ENCODE results near the gene COQ4.

The COQ4 gene

DNA sequence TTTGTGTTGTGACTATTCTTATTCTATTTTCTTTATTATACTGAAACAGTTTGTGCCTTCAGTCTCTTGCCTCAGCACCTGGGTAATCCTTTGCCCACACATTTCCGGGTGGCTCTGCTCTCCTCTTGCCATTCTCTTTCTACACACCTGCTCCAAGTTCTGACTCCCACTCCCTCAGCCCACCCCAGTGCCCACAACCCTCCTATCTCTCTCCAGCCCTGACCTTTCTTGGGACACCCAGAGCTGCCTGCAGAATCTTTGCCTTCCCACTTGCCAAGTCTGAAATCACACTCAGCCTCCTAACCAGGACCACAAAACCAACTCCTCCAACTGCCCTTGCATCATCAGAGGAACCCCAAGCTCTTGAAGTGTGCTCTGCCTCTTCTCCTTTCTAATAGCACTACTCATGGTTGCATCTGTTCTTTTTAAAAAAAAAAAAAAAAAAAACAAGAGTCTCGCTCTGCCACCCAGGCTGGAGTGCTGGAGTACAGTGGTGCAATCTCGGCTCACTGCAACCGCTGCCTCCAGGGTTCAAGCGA, 42.5 kb upstream of the COQ4 start:
- no peak overlapping the region for H2BK5ac ChIP-seq (ENCODE audit: low read length)
- no peaks in the 10 kb centered on the region for H3K9me3 ChIP-seq (replicated peaks in 1 of 2; ENCODE audit: control insufficient read depth in 2 of 2, insufficient read depth in 1 of 2, low read depth in 1 of 2, low read length in 2 of 2)
- no peak overlapping the region for H4K91ac ChIP-seq (ENCODE audit: low read depth, low read length, poor library complexity)
- peaks cover 0 to under 1% (median 0%) of the 10 kb centered on the region in 3 experiments for H3K27me3 ChIP-seq (ENCODE audit: control insufficient read depth in 3 of 3, insufficient read depth in 3 of 3, low read depth in 1 of 3, low read length in 3 of 3)
- no peak overlapping the region for H2AK5ac ChIP-seq (ENCODE audit: low read depth, low read length)
- H3K27ac ChIP-seq (replicated peaks; ENCODE audit: low read length) = no peak overlapping the region
- no CpG with 5 or more reads among the region's 5 CpGs for WGBS, 2 donors (ENCODE audit: extremely low coverage in 2 of 2, insufficient read length in 2 of 2, insufficient replicate concordance in 1 of 2)
- H3K4me3 ChIP-seq (ENCODE audit: low read length in 2 of 2) = no peak overlapping the region
- no peak overlapping the region for H3K18ac ChIP-seq (ENCODE audit: low read length)
- peaks cover 0 to under 1% of the 10 kb centered on the region in 2 donors for H3K36me3 ChIP-seq (replicated peaks in 1 of 2; ENCODE audit: control insufficient read depth in 2 of 2, insufficient read depth in 2 of 2, low read length in 2 of 2)
- H2BK12ac ChIP-seq (ENCODE audit: low read length) = no peak overlapping the region
- H4K8ac ChIP-seq (ENCODE audit: low read depth, low read length) = no peak overlapping the region
- no peak overlapping the region for H3K4me2 ChIP-seq (ENCODE audit: insufficient read depth, low read length, poor library complexity, severe bottlenecking)
- no peak overlapping the region for H2AFZ ChIP-seq (ENCODE audit: low read length)
- peaks cover 2% of the 10 kb centered on the region for H3K79me1 ChIP-seq (ENCODE audit: low read depth, low read length)
- no peak for DNase-seq (ENCODE audit: low spot score)
- no peak overlapping the region for H3K23ac ChIP-seq (ENCODE audit: low read depth, low read length, poor library complexity)
- no peak overlapping the region for H3K14ac ChIP-seq (ENCODE audit: low read length)
- H3K4ac ChIP-seq (ENCODE audit: low read length) = no peak overlapping the region
- H3K4me1 ChIP-seq (ENCODE audit: control insufficient read depth in 2 of 2, insufficient read depth in 1 of 2, low read depth in 1 of 2, low read length in 2 of 2) = peaks cover 3 to 4% of the 10 kb centered on the region in 2 donors
- no peak overlapping the region for H3K9ac ChIP-seq (ENCODE audit: low read depth, low read length, poor library complexity)
- H2BK15ac ChIP-seq (ENCODE audit: low read length) = no peak overlapping the region
- no peak overlapping the region for H2BK120ac ChIP-seq (ENCODE audit: low read depth, low read length)

DNA sequence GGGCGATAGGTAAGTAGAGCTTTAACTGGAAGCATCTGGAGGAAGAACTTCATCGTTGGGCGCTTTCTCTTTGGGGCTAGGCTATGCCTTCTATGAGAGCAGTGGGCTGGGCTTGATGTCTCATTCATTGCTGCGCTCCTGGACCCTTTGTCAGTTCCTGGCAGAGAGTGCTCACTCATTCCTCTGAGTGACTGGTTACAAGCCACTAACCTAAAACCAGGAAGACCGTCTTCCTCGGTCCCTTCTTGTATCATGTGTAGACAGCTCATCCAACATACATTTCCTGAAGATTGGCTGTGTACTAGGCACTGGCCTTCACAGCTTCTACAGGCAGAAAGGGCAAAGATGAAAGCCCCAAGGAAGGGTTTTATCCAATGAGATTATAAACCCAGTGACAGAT, 40.1 kb upstream of the COQ4 start:
- H3K27me3 ChIP-seq (ENCODE audit: control insufficient read depth in 3 of 3, insufficient read depth in 3 of 3, low read depth in 1 of 3, low read length in 3 of 3) = no peaks in the 10 kb centered on the region
- no CpG with 5 or more reads among the region's 6 CpGs for WGBS, 2 donors (ENCODE audit: extremely low coverage in 2 of 2, insufficient read length in 2 of 2, insufficient replicate concordance in 1 of 2)

DNA sequence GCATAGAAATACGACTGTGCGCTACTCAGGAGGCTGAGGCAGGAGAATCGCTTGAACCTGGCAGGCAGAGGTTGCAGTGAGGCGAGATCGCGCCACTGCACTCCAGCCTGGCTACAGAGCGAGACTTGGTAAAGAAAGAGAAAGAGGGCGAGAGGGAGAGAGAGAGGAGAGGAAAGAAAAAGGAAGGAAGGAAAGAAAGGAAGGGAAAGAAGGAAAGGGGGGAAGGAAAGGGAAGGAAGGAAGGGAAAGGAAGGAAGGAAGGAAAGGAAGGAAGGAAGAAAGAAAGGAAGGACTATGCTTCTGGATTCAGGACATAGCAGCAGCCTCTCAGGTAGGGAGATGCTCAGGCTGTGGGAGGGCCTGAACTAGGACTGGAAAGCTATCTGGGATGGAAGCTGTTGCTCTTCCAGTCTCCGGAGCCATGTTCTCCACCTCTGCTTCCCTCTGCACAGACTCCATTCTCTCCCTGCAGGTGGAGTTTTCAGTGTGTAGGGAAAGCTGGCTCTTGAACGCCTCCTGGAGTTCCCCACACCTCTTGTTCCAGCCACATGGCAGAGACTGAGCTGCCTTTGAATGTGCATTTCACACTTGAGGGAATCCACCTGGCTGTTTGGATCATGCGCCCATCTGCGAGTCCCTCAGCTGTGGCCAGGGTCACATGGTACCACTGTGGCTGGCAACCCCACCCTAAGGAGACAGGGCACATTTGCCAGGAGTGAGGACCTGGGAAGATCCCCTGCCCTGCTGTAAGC, 37.4 kb upstream of the COQ4 start:
- peak overlapping the region; percentile 81 for H3K23ac ChIP-seq (ENCODE audit: low read depth, low read length, poor library complexity)
- H4K8ac ChIP-seq (ENCODE audit: low read depth, low read length) = no peak overlapping the region
- H3K18ac ChIP-seq (ENCODE audit: low read length) = no peak overlapping the region
- H2BK15ac ChIP-seq (ENCODE audit: low read length) = no peak overlapping the region
- peak overlapping the region; percentile 30 for H3K9ac ChIP-seq (ENCODE audit: low read depth, low read length, poor library complexity)
- H3K9me3 ChIP-seq (replicated peaks in 1 of 2; ENCODE audit: control insufficient read depth in 2 of 2, insufficient read depth in 1 of 2, low read depth in 1 of 2, low read length in 2 of 2) = no peaks in the 10 kb centered on the region
- H4K91ac ChIP-seq (ENCODE audit: low read depth, low read length, poor library complexity) = no peak overlapping the region
- no peaks in the 10 kb centered on the region for H3K27me3 ChIP-seq (ENCODE audit: control insufficient read depth in 3 of 3, insufficient read depth in 3 of 3, low read depth in 1 of 3, low read length in 3 of 3)
- no peaks in the 10 kb centered on the region for H3K4me1 ChIP-seq (ENCODE audit: control insufficient read depth in 2 of 2, insufficient read depth in 1 of 2, low read depth in 1 of 2, low read length in 2 of 2)
- no peak overlapping the region for H2BK12ac ChIP-seq (ENCODE audit: low read length)
- H3K4me2 ChIP-seq (ENCODE audit: insufficient read depth, low read length, poor library complexity, severe bottlenecking) = no peak overlapping the region
- H3K4ac ChIP-seq (ENCODE audit: low read length) = no peak overlapping the region
- H3K4me3 ChIP-seq (ENCODE audit: low read length in 2 of 2) = no peak overlapping the region
- no peak overlapping the region for H3K14ac ChIP-seq (ENCODE audit: low read length)
- no peak overlapping the region for H2BK120ac ChIP-seq (ENCODE audit: low read depth, low read length)
- H2AK5ac ChIP-seq (ENCODE audit: low read depth, low read length) = no peak overlapping the region
- H2BK5ac ChIP-seq (ENCODE audit: low read length) = no peak overlapping the region
- no peaks in the 10 kb centered on the region for H3K79me1 ChIP-seq (ENCODE audit: low read depth, low read length)
- no peak for DNase-seq (ENCODE audit: low spot score)
- no peak overlapping the region for H3K27ac ChIP-seq (replicated peaks; ENCODE audit: low read length)
- no peak overlapping the region for H2AFZ ChIP-seq (ENCODE audit: low read length)
- WGBS, 2 donors (ENCODE audit: extremely low coverage in 2 of 2, insufficient read length in 2 of 2, insufficient replicate concordance in 1 of 2) = no CpG with 5 or more reads among the region's 12 CpGs
- H3K36me3 ChIP-seq (replicated peaks in 1 of 2; ENCODE audit: control insufficient read depth in 2 of 2, insufficient read depth in 2 of 2, low read length in 2 of 2) = peaks cover 6 to 30% of the 10 kb centered on the region in 2 donors

More for the DNA sequence above, 40.1 kb upstream of the COQ4 start:
- no peak overlapping the region for H2BK12ac ChIP-seq (ENCODE audit: low read length)
- H3K18ac ChIP-seq (ENCODE audit: low read length) = no peak overlapping the region
- no peak overlapping the region for H3K4me3 ChIP-seq (ENCODE audit: low read length in 2 of 2)
- no peak overlapping the region for H3K9ac ChIP-seq (ENCODE audit: low read depth, low read length, poor library complexity)
- no peak overlapping the region for H4K91ac ChIP-seq (ENCODE audit: low read depth, low read length, poor library complexity)
- no peak overlapping the region for H2BK15ac ChIP-seq (ENCODE audit: low read length)
- H3K4me1 ChIP-seq (ENCODE audit: control insufficient read depth in 2 of 2, insufficient read depth in 1 of 2, low read depth in 1 of 2, low read length in 2 of 2) = no peaks in the 10 kb centered on the region
- no peak overlapping the region for H2BK5ac ChIP-seq (ENCODE audit: low read length)
- H3K4me2 ChIP-seq (ENCODE audit: insufficient read depth, low read length, poor library complexity, severe bottlenecking) = no peak overlapping the region
- no peak overlapping the region for H3K4ac ChIP-seq (ENCODE audit: low read length)
- no peak overlapping the region for H2AFZ ChIP-seq (ENCODE audit: low read length)
- H2AK5ac ChIP-seq (ENCODE audit: low read depth, low read length) = no peak overlapping the region
- no peak overlapping the region for H3K14ac ChIP-seq (ENCODE audit: low read length)
- no peak for DNase-seq (ENCODE audit: low spot score)
- H2BK120ac ChIP-seq (ENCODE audit: low read depth, low read length) = no peak overlapping the region
- H3K79me1 ChIP-seq (ENCODE audit: low read depth, low read length) = no peaks in the 10 kb centered on the region
- peaks cover 6 to 15% of the 10 kb centered on the region in 2 donors for H3K36me3 ChIP-seq (replicated peaks in 1 of 2; ENCODE audit: control insufficient read depth in 2 of 2, insufficient read depth in 2 of 2, low read length in 2 of 2)
- no peak overlapping the region for H3K27ac ChIP-seq (replicated peaks; ENCODE audit: low read length)
- H4K8ac ChIP-seq (ENCODE audit: low read depth, low read length) = no peak overlapping the region
- no peaks in the 10 kb centered on the region for H3K9me3 ChIP-seq (replicated peaks in 1 of 2; ENCODE audit: control insufficient read depth in 2 of 2, insufficient read depth in 1 of 2, low read depth in 1 of 2, low read length in 2 of 2)
- no peak overlapping the region for H3K23ac ChIP-seq (ENCODE audit: low read depth, low read length, poor library complexity)

DNA sequence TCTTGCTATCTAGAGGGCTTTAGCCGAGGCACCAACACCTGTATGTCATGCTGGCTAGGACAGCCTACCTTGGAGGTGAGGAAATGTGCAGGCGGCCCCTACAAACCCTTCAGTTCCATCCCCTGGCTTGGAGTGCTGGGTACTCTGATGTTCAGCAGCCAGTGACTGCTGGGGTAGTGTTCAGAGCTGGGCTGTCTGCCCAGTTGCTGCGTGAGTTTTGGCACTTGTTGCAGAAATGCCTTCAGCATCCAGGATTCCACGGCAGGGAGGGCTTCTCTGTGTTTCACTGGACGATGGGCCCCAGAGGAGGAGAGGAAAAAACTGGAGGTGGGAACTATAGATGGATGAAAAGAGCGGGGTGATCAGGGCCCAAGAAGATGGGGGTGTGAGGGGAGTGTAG, 36.2 kb upstream of the COQ4 start:
- WGBS, 2 donors (ENCODE audit: extremely low coverage in 2 of 2, insufficient read length in 2 of 2, insufficient replicate concordance in 1 of 2) = no CpG with 5 or more reads among the region's 6 CpGs
- H2BK120ac ChIP-seq (ENCODE audit: low read depth, low read length) = no peak overlapping the region
- H3K27me3 ChIP-seq (ENCODE audit: control insufficient read depth in 3 of 3, insufficient read depth in 3 of 3, low read depth in 1 of 3, low read length in 3 of 3) = no peaks in the 10 kb centered on the region
- peaks cover 6 to 30% of the 10 kb centered on the region in 2 donors for H3K36me3 ChIP-seq (replicated peaks in 1 of 2; ENCODE audit: control insufficient read depth in 2 of 2, insufficient read depth in 2 of 2, low read length in 2 of 2)
- no peak overlapping the region for H3K4ac ChIP-seq (ENCODE audit: low read length)
- no peaks in the 10 kb centered on the region for H3K9me3 ChIP-seq (replicated peaks in 1 of 2; ENCODE audit: control insufficient read depth in 2 of 2, insufficient read depth in 1 of 2, low read depth in 1 of 2, low read length in 2 of 2)
- no peak overlapping the region for H3K23ac ChIP-seq (ENCODE audit: low read depth, low read length, poor library complexity)
- no peak overlapping the region for H2AK5ac ChIP-seq (ENCODE audit: low read depth, low read length)
- H2AFZ ChIP-seq (ENCODE audit: low read length) = no peak overlapping the region
- H3K18ac ChIP-seq (ENCODE audit: low read length) = no peak overlapping the region
- no peaks in the 10 kb centered on the region for H3K79me1 ChIP-seq (ENCODE audit: low read depth, low read length)
- no peak overlapping the region for H2BK5ac ChIP-seq (ENCODE audit: low read length)
- H3K27ac ChIP-seq (replicated peaks; ENCODE audit: low read length) = no peak overlapping the region
- H3K14ac ChIP-seq (ENCODE audit: low read length) = no peak overlapping the region
- H4K8ac ChIP-seq (ENCODE audit: low read depth, low read length) = no peak overlapping the region
- H2BK12ac ChIP-seq (ENCODE audit: low read length) = no peak overlapping the region
- H3K4me1 ChIP-seq (ENCODE audit: control insufficient read depth in 2 of 2, insufficient read depth in 1 of 2, low read depth in 1 of 2, low read length in 2 of 2) = no peaks in the 10 kb centered on the region
- H2BK15ac ChIP-seq (ENCODE audit: low read length) = no peak overlapping the region
- H3K9ac ChIP-seq (ENCODE audit: low read depth, low read length, poor library complexity) = no peak overlapping the region
- H3K4me3 ChIP-seq (ENCODE audit: low read length in 2 of 2) = no peak overlapping the region
- no peak overlapping the region for H4K91ac ChIP-seq (ENCODE audit: low read depth, low read length, poor library complexity)
- no peak for DNase-seq (ENCODE audit: low spot score)
- H3K4me2 ChIP-seq (ENCODE audit: insufficient read depth, low read length, poor library complexity, severe bottlenecking) = no peak overlapping the region

Measured in neuronal stem cell (in vitro differentiated cells).